GM12878 (cell line): ENCODE results near the gene ANKRD33B. TPM values are rescaled to one million over a fixed set of nuclear protein-coding genes. Genes with fewer than 3 reads are reported as not detected.
A peak's percentile ranks its signal among the peaks of the same experiment; 100 is the strongest.

Source experiments
- ATAC-seq: fragments of 200-7000 bp; cut with Tn5 transposase; 3 replicates; pipeline ENCODE4 v1.9.1; 2020; ENCODE audit warnings: mild to moderate bottlenecking, moderate library complexity
- BruUV-seq: library from RNA; stranded (reverse); fragments of 400-500 nt; replicated peaks from 2 replicates; lab custom pipeline; 2021; lab: Mats Ljungman, UMichigan
- CTCF ChIA-PET: fragments of 300-600 bp; sonication (Branson Sonifier 250); formaldehyde crosslinking; extraction: SDS; loops from one replicate; lab custom pipeline; 2021; ENCODE audit warnings: inconsistent platforms; lab: Yijun Ruan, JAX
- POLR2A ChIA-PET: fragments of 350-600 bp; formaldehyde crosslinking; extraction: SDS; loops from one replicate; lab custom pipeline; 2021; ENCODE audit warnings: inconsistent platforms; lab: Charles Lee
- RAD21 ChIA-PET: fragments of 300-600 bp; sonication (Branson Sonifier 250); formaldehyde crosslinking; loops from one replicate; lab custom pipeline; 2023; ENCODE audit warnings: antibody characterized with exemption; ENCODE audit not compliant: unreplicated experiment; lab: Charles Lee
- SMC1A ChIA-PET: fragments of 300-600 bp; sonication (Branson Sonifier 250); formaldehyde crosslinking; loops from one replicate; lab custom pipeline; 2023; ENCODE audit not compliant: unreplicated experiment, uncharacterized antibody; lab: Charles Lee
- DNase-seq: peaks from one replicate; pipeline ENCODE4 v3.0.0-alpha.2; 2011; ENCODE audit warnings: low read depth, low spot score
- FAIRE-seq: peaks from 3 replicates; lab custom pipeline; 2011; peaks lifted over from hg19 to GRCh38; lab: Jason Lieb, UNC
- H2AFZ ChIP-seq: 2 replicates; pipeline ENCODE4 v1.6.0; 2011; ENCODE audit warnings: low read depth, low read length, control low read depth; ENCODE audit not compliant: control insufficient read depth
- H3K27ac ChIP-seq: 2 replicates; pipeline ENCODE4 v1.5.1; 2011; ENCODE audit warnings: control low read depth; ENCODE audit not compliant: control insufficient read depth, insufficient read depth
- H3K27me3 ChIP-seq, 2 experiments: replicated peaks in 1 of 2; 2 replicates each; pipeline versions ENCODE4 v1.6.0 to v1.6.1; 2011; ENCODE audit warnings: low read length in 1 of 2; ENCODE audit not compliant: control insufficient read depth in 2 of 2, insufficient read depth in 2 of 2
- H3K36me3 ChIP-seq, 2 experiments: 2 replicates each; pipeline ENCODE4 v1.5.1; 2011; ENCODE audit warnings: low read length in 1 of 2; ENCODE audit not compliant: control insufficient read depth in 2 of 2, insufficient read depth in 2 of 2
- H3K4me1 ChIP-seq: 2 replicates; pipeline ENCODE4 v1.6.1; 2011; ENCODE audit warnings: mild to moderate bottlenecking, low read length, moderate library complexity, mixed read lengths; ENCODE audit not compliant: control insufficient read depth, insufficient read depth
- H3K4me2 ChIP-seq: 2 replicates; pipeline ENCODE4 v1.6.0; 2011; ENCODE audit warnings: control low read depth; ENCODE audit not compliant: control insufficient read depth, insufficient read depth
- H3K4me3 ChIP-seq: fragments of 200-600 bp; sonication (generic); 2 replicates; pipeline ENCODE4 v1.5.1; 2016
- H3K79me2 ChIP-seq: 2 replicates; pipeline ENCODE4 v1.6.0; 2011; ENCODE audit warnings: low read length; ENCODE audit not compliant: control insufficient read depth, insufficient read depth
- H3K9ac ChIP-seq: 2 replicates; pipeline ENCODE4 v1.8.0; 2011; ENCODE audit warnings: low read length, control low read depth, mixed read lengths; ENCODE audit not compliant: control insufficient read depth, insufficient read depth
- H3K9me3 ChIP-seq: replicated peaks from 3 replicates; pipeline ENCODE4 v1.5.1; 2011; ENCODE audit warnings: mild to moderate bottlenecking, low read length; ENCODE audit not compliant: control insufficient read depth, insufficient read depth
- H4K20me1 ChIP-seq: 2 replicates; pipeline ENCODE4 v1.6.0; 2011; ENCODE audit not compliant: control insufficient read depth, insufficient read depth
- BMI1 ChIP-seq: fragments of 450-650 bp; IDR thresholded peaks from 2 replicates; pipeline ENCODE4 v1.6.1; 2016; ENCODE audit warnings: mild to moderate bottlenecking, moderate library complexity, borderline replicate concordance
- PML ChIP-seq: IDR thresholded peaks from 2 replicates; pipeline ENCODE4 v1.6.1; 2012; ENCODE audit warnings: low read length, inconsistent platforms
- SMC3 ChIP-seq: IDR thresholded peaks from 2 replicates; pipeline ENCODE4 v1.6.1; 2011; ENCODE audit warnings: low read length, improper control_type of control experiment, borderline replicate concordance
- SUPT20H ChIP-seq: IDR thresholded peaks from 2 replicates; pipeline ENCODE4 v1.6.1; 2011; ENCODE audit warnings: low read depth, mild to moderate bottlenecking, low read length, moderate library complexity, borderline replicate concordance; ENCODE audit not compliant: control insufficient read depth
- ZNF24 ChIP-seq: fragments of 450-650 bp; IDR thresholded peaks from 2 replicates; pipeline ENCODE4 v1.6.1; 2017; ENCODE audit warnings: antibody characterized with exemption, mild to moderate bottlenecking
- whole genome bisulfite sequencing: methylation state at CpG from one replicate; pipeline ENCODE4 v1.1.6; 2016; ENCODE audit warnings: low lambda C conversion rate; ENCODE audit not compliant: insufficient replicate concordance, insufficient coverage; ENCODE audit errors: missing lambda C conversion rate; 5-methylcytosine and 5-hydroxymethylcytosine counted together
- in situ Hi-C: fragments of 300-500 bp; cut with MboI; formaldehyde crosslinking; loops from 9 replicates; pipeline ENCODE4 v1.14.3; 2018; ENCODE audit warnings: mixed read lengths
- intact Hi-C: fragments of 100-400 bp; cut with micrococcal nuclease; formaldehyde crosslinking; loops from one replicate; pipeline ENCODE4 v1.14.2; 2022; ENCODE audit not compliant: unreplicated experiment
- polyA plus RNA-seq, 11 experiments: library from polyadenylated mRNA; depleted of rRNA in 4 of 11; unstranded in 6 of 11; stranded (reverse) in 5 of 11; fragments of >200 nt; fragmentation: Nextera tagmentation in 4 of 11; fragmentation: Illumina TruSeq in 1 of 11; extraction: Ambion mirVana in 4 of 11; extraction: Trizol in 1 of 11; gene quantifications; 1 replicate in 1 of 11; 2 replicates in 10 of 11; pipeline versions ENCODE4 v1.2.1 to v1.2.3, GENCODE V29; 2011 to 2016; ENCODE audit warnings: inconsistent platforms in 2 of 11, missing spikeins in 2 of 11, low read depth in 1 of 11
- total RNA-seq, 4 experiments: library from RNA; depleted of rRNA in 3 of 4; stranded (reverse); fragments of >200 nt in 3 of 4; fragmentation: Illumina TruSeq in 1 of 4; extraction: Trizol in 1 of 4; gene quantifications; 2 replicates each; pipeline versions ENCODE4 v1.2.1 to v1.2.3, GENCODE V29; 2013 to 2021

Gene ANKRD33B
- total and polyA plus RNA-seq, 10 of the 15 experiments (the other 5 are each of a cell fraction or from before 2014, with no cell fraction given): 4.9 to 61.6 (median 15.6) TPM

GRCh38 chr5:10676946-10677345, 113.1 kb downstream of the ANKRD33B start:
- DNase-seq (no peak), ATAC-seq (no peak), FAIRE-seq (no peak)
- 95% methylated on average over 1 of the region's 1 CpG for WGBS
- Histone ChIP-seq H3K9me3 (no peaks in the 10 kb centered on the region; the same call in 2 of the 3 replicates), H3K27me3 (no peaks in the 10 kb centered on the region), H3K4me1 (no peaks in the 10 kb centered on the region), H3K79me2 (no peaks in the 10 kb centered on the region), H3K27ac (no peak overlapping the region), H2AFZ (no peak overlapping the region), H3K4me2 (no peak overlapping the region), H3K9ac (no peak overlapping the region), H4K20me1 (no peaks in the 10 kb centered on the region), H3K36me3 (peaks cover 20 to 25% of the 10 kb centered on the region in 2 experiments; a peak in 3 of 4 replicates), H3K4me3 (no peak overlapping the region)
- TF ChIP-seq SMC3 (no peak), ZNF24 (0 out of 2 replicates have a peak, but pooled peaks have one; percentile 10)
- ChIA-PET SMC1A (no interaction called here), RAD21 (interaction anchor here (1.4 kb wide), 1 partner anchor 116 kb away, joined by 3 read pairs; no protein-coding TSS in a partner anchor), CTCF (no interaction called here), POLR2A (no interaction called here)
- no TSS peak for BruUV-seq
- intact Hi-C loops (no loop called here), in situ Hi-C loops (no loop called here)

DNA sequence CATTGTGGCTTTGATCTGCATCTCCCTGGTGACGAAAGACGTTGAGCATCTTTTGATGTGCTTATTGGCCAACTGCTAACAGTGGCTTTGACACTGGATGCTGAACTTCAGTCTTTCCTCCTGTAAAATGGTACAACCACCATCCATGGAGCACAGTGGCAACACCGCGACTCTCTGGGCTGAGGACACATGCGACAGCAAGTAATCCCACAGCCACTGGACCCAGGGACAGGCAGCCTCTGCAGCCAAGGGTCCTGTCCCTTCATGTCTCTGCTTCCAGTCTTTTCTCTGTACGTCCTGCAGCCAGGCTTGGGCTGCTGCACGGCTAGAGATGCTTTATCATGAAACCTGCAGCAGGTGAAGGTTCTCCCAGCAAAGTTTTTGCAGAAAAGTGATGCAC, 113.7 kb downstream of the ANKRD33B start:
- over 99% methylated on average over 7 of the region's 7 CpGs for WGBS
- Histone ChIP-seq H3K27ac (no peak overlapping the region), H4K20me1 (no peaks in the 10 kb centered on the region), H3K36me3 (peaks cover 24 to 26% of the 10 kb centered on the region in 2 experiments; a peak in 3 of 4 replicates), H2AFZ (no peak overlapping the region), H3K9me3 (no peaks in the 10 kb centered on the region; the same call in 2 of the 3 replicates), H3K27me3 (no peaks in the 10 kb centered on the region), H3K4me1 (no peaks in the 10 kb centered on the region), H3K9ac (no peak overlapping the region), H3K4me2 (no peak overlapping the region), H3K4me3 (no peak overlapping the region), H3K79me2 (no peaks in the 10 kb centered on the region)
- ChIA-PET RAD21 (no interaction called here), POLR2A (no interaction called here), SMC1A (no interaction called here), CTCF (no interaction called here)
- FAIRE-seq: no peak
- no peak for ATAC-seq
- intact Hi-C loops (no loop called here), in situ Hi-C loops (no loop called here)
- BruUV-seq: no TSS peak
- TF ChIP-seq SUPT20H (no peak), BMI1 (no peak), PML (0 out of 2 replicates have a peak, but pooled peaks have one; percentile 19)
- DNase-seq: no peak
